ENCODE data around the gene RGS7.
"Not testable (repeated sequence)": the region's sequence is repeated elsewhere in the genome, so short reads cannot be mapped to it uniquely, and the experiment has no call there.

RGS7 gene

GRCh38 chr1:240763771-240764170, 593.2 kb downstream of the RGS7 start:
- no peak for DNase-seq

GRCh38 chr1:240763095-240763494, 593.9 kb downstream of the RGS7 start:
- not testable (repeated sequence) for DNase-seq

DNA sequence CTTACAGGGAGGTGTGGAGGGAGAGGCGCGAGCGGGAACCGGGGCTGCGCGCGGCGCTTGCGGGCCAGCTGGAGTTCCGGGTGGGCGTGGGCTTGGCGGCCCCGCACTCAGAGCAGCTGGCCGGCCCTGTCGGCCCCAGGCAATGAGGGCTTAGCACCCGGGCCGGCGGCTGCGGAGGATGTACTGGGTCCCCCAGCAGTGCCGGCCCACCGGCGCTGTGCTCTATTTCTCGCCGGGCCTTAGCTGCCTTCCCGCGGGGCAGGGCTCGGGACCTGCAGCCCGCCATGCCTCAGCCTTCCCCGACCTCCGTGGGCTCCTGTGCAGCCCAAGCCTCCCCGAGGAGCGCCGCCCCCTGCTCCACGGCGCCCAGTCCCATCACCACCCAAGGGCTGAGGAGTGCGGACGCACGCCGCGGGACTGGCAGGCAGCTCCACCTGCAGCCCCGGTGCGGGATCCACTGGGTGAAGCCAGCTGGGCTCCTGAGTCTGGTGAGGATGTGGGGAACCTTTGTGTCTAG, 594.5 kb downstream of the RGS7 start:
- not testable (repeated sequence) for DNase-seq

DNA sequence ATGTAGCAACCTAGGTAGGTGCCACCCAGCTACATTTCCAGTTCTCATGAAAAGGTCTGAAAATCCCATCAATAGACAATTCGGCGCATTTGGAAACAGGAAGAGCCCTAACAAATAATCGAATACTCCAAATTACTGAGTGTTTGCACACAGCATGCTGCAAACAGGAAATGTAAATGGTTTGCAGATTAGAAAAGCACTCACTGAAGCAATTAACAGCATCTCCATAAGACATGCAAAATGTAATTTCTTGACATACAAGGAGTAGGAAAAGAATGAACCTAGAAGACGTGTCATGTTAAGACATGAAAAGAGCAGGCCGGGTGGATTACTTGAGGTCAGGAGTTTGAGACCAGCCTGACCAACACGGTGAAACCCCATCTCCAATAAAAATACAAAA, 598.2 kb downstream of the RGS7 start:
- not testable (repeated sequence) for DNase-seq

GRCh38 chr1:240758296-240758695, 598.7 kb downstream of the RGS7 start:
- no peak for DNase-seq

DNA sequence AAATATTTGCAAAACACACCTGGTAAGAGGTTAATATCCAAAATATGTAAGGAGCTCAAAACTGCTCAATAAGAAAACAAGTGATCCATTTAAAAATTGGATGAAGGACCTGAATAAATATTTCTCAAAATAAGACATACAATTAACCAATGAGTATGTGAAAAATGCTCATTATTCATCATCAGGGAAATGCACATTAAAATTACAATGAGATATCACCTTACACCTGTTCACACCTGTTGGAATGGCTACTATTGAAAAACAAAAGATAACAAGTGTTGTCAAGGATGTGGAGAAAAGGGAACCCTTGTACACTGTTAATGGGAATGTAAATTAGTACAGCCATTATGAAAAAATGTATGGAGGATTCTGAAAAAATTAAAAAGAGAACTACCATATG, 609.1 kb downstream of the RGS7 start:
- no peak for DNase-seq

GRCh38 chr1:240743705-240744104, 613.3 kb downstream of the RGS7 start:
- no peak for DNase-seq

GRCh38 chr1:240739754-240740153, 617.3 kb downstream of the RGS7 start:
- DNase-seq, result no peak

- no peak for DNase-seq
Observed at GRCh38 chr1:240739139-240739538, 617.9 kb downstream of the RGS7 start.

GRCh38 chr1:240737766-240738265, 619.2 kb downstream of the RGS7 start:
- no peak for DNase-seq

- DNase-seq, result no peak
Observed at GRCh38 chr1:240737298-240737697, 619.7 kb downstream of the RGS7 start.

DNA sequence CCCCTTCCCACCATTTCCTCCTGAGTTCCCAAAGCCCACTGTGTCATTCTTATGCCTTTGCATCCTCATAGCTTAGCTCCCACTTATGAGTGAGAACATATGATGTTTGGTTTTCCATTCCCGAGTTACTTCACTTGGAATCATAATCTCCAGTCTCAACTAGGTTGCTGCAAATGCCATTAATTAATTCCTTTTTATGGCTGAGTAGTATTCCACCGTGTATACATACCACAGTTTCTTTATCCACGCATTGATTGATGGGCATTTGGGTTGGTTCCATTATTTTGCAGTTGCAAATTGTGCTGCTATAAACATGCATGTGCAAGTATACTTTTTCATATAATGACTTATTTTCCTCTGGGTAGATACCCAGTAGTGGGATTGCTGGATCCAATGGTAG, 622.3 kb downstream of the RGS7 start:
- not testable (repeated sequence) for DNase-seq

DNA sequence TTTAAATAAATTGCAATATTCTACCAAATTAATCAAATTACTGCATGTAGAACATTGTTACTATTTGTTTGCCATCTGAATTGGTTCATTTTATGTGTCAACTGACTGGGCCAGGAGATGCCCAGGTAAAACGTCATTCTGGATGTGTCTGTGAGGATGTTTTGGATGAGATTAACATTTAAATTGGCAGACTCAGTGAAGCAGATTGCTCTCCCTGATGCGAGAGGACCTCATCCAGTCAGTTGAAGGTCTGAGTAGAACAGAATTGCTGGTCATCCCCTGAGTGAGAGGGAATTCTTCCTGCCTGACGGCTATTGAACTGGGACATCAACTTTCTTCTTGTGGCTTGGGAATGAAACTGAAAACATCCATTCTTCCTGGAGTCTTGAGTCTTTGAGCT, 623.0 kb downstream of the RGS7 start:
- no peak for DNase-seq

DNA sequence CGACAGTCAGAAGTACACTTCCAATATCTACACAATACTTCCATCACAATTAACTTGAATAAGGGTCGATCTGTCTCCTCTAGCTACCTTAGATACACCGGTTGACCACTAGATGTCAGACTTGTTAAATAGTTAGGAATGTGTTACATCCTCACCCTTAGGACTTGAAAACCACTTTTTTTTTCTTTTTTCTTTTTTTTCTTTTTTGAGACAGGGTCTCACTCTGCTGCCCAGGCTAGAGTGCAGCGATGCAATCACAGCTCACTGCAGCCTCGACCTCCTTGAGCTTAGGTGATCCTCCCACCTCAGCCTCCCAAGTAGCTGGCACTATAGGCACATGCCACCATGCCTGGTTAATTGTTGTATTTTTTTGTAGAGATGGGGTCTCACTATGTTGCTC, 624.6 kb downstream of the RGS7 start:
- DNase-seq, result no peak
